Stomach (tissue), 4 donors: ENCODE data around the gene LEMD2.

Experiments used
- CTCF ChIP-seq, 7 experiments: fragments of 450-650 bp in 4 of 7; fragments of 200-600 bp in 3 of 7; sonication (generic) in 3 of 7; IDR thresholded peaks; one replicate each; pipeline ENCODE4 v1.5.1; 2016 to 2019; ENCODE audit warnings: antibody characterized with exemption in 7 of 7, control low read depth in 2 of 7, mild to moderate bottlenecking in 1 of 7
- EP300 ChIP-seq: sonication (generic); formaldehyde crosslinking; IDR thresholded peaks from one replicate; pipeline ENCODE4 v1.6.1; 2017; ENCODE audit warnings: antibody characterized with exemption
- POLR2A ChIP-seq, 4 donors: fragments of 450-650 bp; IDR thresholded peaks; one replicate each; pipeline ENCODE4 v1.6.1; 2016; ENCODE audit warnings: antibody characterized with exemption in 4 of 4, control low read depth in 2 of 4, mild to moderate bottlenecking in 1 of 4, moderate library complexity in 1 of 4

GRCh38 chr6:33806841-33807240, 17.9 kb upstream of the LEMD2 start:
- no peak for TF ChIP-seq CTCF (IDR thresholded peaks at IDR 0.05)
- TF ChIP-seq POLR2A (IDR thresholded peaks at IDR 0.05) = no peak
- no peak for TF ChIP-seq EP300
